Measurements from ENCODE around the gene BABAM2.

DNA sequence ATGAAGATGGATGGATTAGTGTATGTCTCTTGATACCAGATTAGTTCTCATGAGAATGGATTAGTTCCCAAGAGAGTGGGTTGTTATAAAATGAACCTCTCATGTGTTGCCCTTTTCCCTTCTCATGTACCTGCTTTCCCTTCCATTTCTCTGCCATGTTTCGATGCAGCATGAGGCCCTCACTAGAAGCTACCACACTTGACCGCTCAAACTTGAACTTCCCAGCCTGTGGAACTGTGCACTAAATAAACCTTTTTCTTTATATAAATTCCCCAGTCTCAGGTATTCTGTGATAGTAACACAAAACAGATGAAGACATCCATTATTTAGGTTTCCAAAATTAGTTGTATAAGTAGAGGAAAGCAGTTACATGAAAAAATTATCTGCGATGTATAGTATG, 73.5 kb downstream of the BABAM2 start:
- TF ChIP-seq, protein P1, sequence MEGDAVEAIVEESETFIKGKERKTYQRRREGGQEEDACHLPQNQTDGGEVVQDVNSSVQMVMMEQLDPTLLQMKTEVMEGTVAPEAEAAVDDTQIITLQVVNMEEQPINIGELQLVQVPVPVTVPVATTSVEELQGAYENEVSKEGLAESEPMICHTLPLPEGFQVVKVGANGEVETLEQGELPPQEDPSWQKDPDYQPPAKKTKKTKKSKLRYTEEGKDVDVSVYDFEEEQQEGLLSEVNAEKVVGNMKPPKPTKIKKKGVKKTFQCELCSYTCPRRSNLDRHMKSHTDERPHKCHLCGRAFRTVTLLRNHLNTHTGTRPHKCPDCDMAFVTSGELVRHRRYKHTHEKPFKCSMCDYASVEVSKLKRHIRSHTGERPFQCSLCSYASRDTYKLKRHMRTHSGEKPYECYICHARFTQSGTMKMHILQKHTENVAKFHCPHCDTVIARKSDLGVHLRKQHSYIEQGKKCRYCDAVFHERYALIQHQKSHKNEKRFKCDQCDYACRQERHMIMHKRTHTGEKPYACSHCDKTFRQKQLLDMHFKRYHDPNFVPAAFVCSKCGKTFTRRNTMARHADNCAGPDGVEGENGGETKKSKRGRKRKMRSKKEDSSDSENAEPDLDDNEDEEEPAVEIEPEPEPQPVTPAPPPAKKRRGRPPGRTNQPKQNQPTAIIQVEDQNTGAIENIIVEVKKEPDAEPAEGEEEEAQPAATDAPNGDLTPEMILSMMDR (IDR thresholded peaks at IDR 0.05), result no peak
- TF ChIP-seq POLR2A (IDR thresholded peaks at IDR 0.05), result no peak

Data from right lobe of liver (tissue), 4 donors.